ENCODE measurements around the gene EVC2.

EVC2 gene

DNA sequence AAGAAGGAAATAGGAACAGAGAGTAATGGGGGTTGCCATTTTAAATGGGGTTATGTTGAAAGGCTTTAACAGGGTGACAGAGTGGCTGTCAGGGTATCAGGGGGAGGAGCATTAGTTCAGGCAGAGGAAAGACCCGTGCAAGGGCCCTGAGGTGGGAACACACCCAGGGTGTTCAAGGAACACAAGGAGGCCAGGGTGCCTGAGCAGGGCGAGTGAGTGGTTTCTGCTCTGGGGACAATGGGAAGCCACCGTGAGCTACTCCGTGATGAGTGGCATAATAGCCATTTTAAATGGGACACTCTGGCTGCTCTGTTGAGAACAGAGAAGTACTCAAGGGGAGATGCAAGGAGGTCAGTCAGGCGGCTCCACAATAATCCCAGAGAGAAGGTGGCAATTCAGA lies 4.5 kb downstream of the EVC2 start:
- Histone ChIP-seq H3K27me3 (ENCODE audit: insufficient read depth, poor library complexity, severe bottlenecking) (peaks cover 17% of the 10 kb centered on the region), H3K27ac (replicated peaks) (no peak overlapping the region), H3K4me3 (replicated peaks; ENCODE audit: insufficient read depth, low read length) (no peak overlapping the region)
- no peak for TF ChIP-seq REST (IDR thresholded peaks at IDR 0.05; ENCODE audit: insufficient replicate concordance, low read depth)
- no peak for TF ChIP-seq POLR2AphosphoS5 (IDR thresholded peaks at IDR 0.05; ENCODE audit: low read depth)
- TF ChIP-seq GABPA (IDR thresholded peaks at IDR 0.05; ENCODE audit: low read depth), result no peak
- TF ChIP-seq SPI1 (IDR thresholded peaks at IDR 0.05; ENCODE audit: borderline replicate concordance, low read depth), result no peak
- no peak for TF ChIP-seq CTCF (IDR thresholded peaks at IDR 0.05; ENCODE audit: insufficient read depth, low read length)
- no peak for DNase-seq (ENCODE audit: low read depth in 1 of 2, low spot score in 1 of 2)

GRCh38 chr4:5701971-5702370 lies 6.4 kb downstream of the EVC2 start:
- H3K4me3 ChIP-seq (replicated peaks; ENCODE audit: insufficient read depth, low read length), result no peak overlapping the region
- DNase-seq (ENCODE audit: low read depth in 1 of 2, low spot score in 1 of 2), result no peak
- no peak overlapping the region for H3K27ac ChIP-seq (replicated peaks)
- H3K27me3 ChIP-seq (ENCODE audit: insufficient read depth, poor library complexity, severe bottlenecking), result peaks cover 4% of the 10 kb centered on the region
- TF ChIP-seq GABPA (IDR thresholded peaks at IDR 0.05; ENCODE audit: low read depth) (no peak), POLR2AphosphoS5 (IDR thresholded peaks at IDR 0.05; ENCODE audit: low read depth) (no peak), SPI1 (IDR thresholded peaks at IDR 0.05; ENCODE audit: borderline replicate concordance, low read depth) (no peak), CTCF (IDR thresholded peaks at IDR 0.05; ENCODE audit: insufficient read depth, low read length) (no peak), REST (IDR thresholded peaks at IDR 0.05; ENCODE audit: insufficient replicate concordance, low read depth) (no peak)

DNA sequence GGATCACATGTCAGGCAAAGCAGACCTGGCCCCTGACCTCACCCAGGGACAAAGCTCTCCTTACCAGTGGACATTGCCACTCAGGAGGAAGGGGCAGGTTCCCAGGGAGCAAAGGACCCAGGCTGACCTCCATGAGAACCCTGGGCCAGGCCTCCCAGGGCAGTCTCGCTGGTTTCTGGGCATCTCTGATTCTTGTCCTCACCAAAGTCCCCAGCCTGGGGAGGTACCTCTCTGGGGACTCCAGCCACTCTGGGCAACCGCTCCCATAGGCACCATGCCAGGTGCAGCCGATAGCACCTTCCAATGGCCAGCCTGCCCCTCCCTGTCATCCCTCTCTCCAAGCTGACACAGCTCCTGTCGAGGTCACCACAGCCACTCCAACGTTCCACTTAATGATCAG lies 7.9 kb downstream of the EVC2 start:
- no peak overlapping the region for H3K4me3 ChIP-seq (replicated peaks; ENCODE audit: insufficient read depth, low read length)
- H3K27ac ChIP-seq (replicated peaks), result no peak overlapping the region
- TF ChIP-seq POLR2AphosphoS5 (IDR thresholded peaks at IDR 0.05; ENCODE audit: low read depth), result no peak
- TF ChIP-seq CTCF (IDR thresholded peaks at IDR 0.05; ENCODE audit: insufficient read depth, low read length), result no peak
- TF ChIP-seq SPI1 (IDR thresholded peaks at IDR 0.05; ENCODE audit: borderline replicate concordance, low read depth), result no peak
- no peak for TF ChIP-seq REST (IDR thresholded peaks at IDR 0.05; ENCODE audit: insufficient replicate concordance, low read depth)
- no peak for TF ChIP-seq GABPA (IDR thresholded peaks at IDR 0.05; ENCODE audit: low read depth)
- no peak for DNase-seq (ENCODE audit: low read depth in 1 of 2, low spot score in 1 of 2)
- no peaks in the 10 kb centered on the region for H3K27me3 ChIP-seq (ENCODE audit: insufficient read depth, poor library complexity, severe bottlenecking)

Data from HL-60 (cell line).